DOHH2 (cell line): ENCODE data around the gene RND2.

Experiments
- H3F3A ChIP-seq: fragments of 200-600 bp; sonication (generic), shearing (Covaris generic); 2 replicates; pipeline ENCODE4 v1.6.0; 2016; ENCODE audit warnings: antibody characterized with exemption, mild to moderate bottlenecking; ENCODE audit not compliant: control insufficient read depth, insufficient read depth
- H3K27ac ChIP-seq: fragments of 200-600 bp; sonication (generic); 2 replicates; pipeline ENCODE4 v1.5.1; 2014; ENCODE audit warnings: low read depth, mild to moderate bottlenecking, low read length, moderate library complexity
- H3K27me3 ChIP-seq: fragments of 200-600 bp; sonication (generic); 2 replicates; pipeline ENCODE4 v1.6.1; 2014; ENCODE audit warnings: mild to moderate bottlenecking, low read length, mixed read lengths; ENCODE audit not compliant: control insufficient read depth
- H3K36me3 ChIP-seq: fragments of 200-600 bp; sonication (generic); 2 replicates; pipeline ENCODE4 v1.6.1; 2014; ENCODE audit warnings: mild to moderate bottlenecking, low read length, moderate library complexity, mixed read lengths; ENCODE audit not compliant: control insufficient read depth
- H3K4me1 ChIP-seq: fragments of 200-600 bp; sonication (generic); 2 replicates; pipeline ENCODE4 v1.6.1; 2014; ENCODE audit warnings: mild to moderate bottlenecking, low read length, mixed read lengths; ENCODE audit not compliant: control insufficient read depth
- H3K4me2 ChIP-seq: fragments of 200-600 bp; sonication (generic); 2 replicates; pipeline ENCODE4 v1.6.0; 2014; ENCODE audit warnings: mild to moderate bottlenecking, low read length, moderate library complexity
- H3K4me3 ChIP-seq: fragments of 200-600 bp; sonication (generic); 2 replicates; pipeline ENCODE4 v1.5.1; 2014; ENCODE audit warnings: mild to moderate bottlenecking, low read length, mixed read lengths
- H3K79me2 ChIP-seq: fragments of 200-600 bp; sonication (generic); 2 replicates; pipeline ENCODE4 v1.6.1; 2014; ENCODE audit warnings: mild to moderate bottlenecking, low read length, mixed read lengths; ENCODE audit not compliant: control insufficient read depth
- H3K9me2 ChIP-seq: fragments of 200-600 bp; sonication (generic); replicated peaks from 2 replicates; pipeline ENCODE4 v1.6.1; 2014; ENCODE audit warnings: mild to moderate bottlenecking, low read length, mixed read lengths; ENCODE audit not compliant: control insufficient read depth
- H3K9me3 ChIP-seq: fragments of 200-600 bp; sonication (generic); 2 replicates; pipeline ENCODE4 v1.6.1; 2014; ENCODE audit warnings: antibody characterized with exemption, low read length, mixed read lengths; ENCODE audit not compliant: control insufficient read depth, insufficient read depth
- H4K20me1 ChIP-seq: fragments of 200-600 bp; sonication (generic); 2 replicates; pipeline ENCODE4 v1.6.0; 2014; ENCODE audit warnings: low read depth, mild to moderate bottlenecking, antibody characterized with exemption, low read length, moderate library complexity; ENCODE audit not compliant: control insufficient read depth, insufficient read depth
- EZH2phosphoT487 ChIP-seq: fragments of 200-600 bp; sonication (generic); IDR thresholded peaks from 2 replicates; pipeline ENCODE4 v1.6.1; 2017; ENCODE audit warnings: borderline replicate concordance, mild to moderate bottlenecking, antibody characterized with exemption, low read length, moderate library complexity, mixed read lengths
- TF ChIP-seq, protein P1 (sequence below): fragments of 200-600 bp; sonication (generic); IDR thresholded peaks from one replicate; pipeline ENCODE4 v1.5.1; 2014; ENCODE audit warnings: antibody characterized with exemption, mild to moderate bottlenecking, low read depth, low read length; ENCODE audit not compliant: poor library complexity, severe bottlenecking

RND2 gene

DNA sequence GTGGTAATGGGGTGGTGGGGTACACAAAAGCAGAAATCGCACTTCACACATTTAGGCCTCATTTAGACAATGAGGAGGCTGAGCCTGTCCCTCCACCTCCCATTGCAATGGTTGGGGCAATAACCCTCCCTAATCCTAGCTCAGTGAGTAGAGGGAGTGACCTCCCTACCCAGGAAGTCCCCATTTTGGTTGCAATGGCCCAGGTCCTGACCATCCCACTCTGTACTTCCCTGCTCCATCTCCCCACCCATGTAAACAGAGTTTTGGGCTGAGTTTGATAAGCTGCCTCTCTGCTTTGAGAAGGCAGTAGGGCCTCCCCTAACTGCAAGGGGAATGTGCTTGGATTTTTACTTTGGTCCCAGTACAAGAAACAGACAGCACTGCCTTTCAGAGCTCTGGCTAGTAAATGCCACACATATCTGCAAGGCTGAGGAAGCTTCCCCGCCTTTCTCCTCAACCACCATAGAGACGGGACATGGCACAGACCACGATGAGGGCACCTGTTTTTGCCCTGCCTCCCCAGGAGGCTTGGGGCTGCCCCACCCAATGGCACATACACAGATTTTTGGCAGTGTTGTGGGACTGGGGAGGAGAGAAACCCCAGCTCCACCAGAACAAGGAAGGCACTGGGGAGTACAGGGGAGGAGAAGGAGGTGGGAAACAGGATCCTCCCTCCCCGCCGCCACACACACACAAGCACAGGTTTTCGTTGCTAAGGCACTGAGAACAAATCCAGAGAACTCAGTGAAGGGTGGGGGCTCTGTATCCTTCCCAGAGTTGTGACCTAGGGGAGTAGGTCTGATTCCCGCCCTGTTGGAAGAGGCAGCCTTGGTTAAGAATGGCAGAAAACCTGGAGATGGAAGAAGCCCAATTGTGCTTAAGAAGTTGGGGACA lies 10.1 kb upstream of the RND2 start:
- Histone ChIP-seq H3K9me3 (no peaks in the 10 kb centered on the region), H3K27me3 (no peaks in the 10 kb centered on the region), H3K9me2 (no peaks in the 10 kb centered on the region), H4K20me1 (no peaks in the 10 kb centered on the region), H3K79me2 (no peaks in the 10 kb centered on the region), H3K4me3 (no peak overlapping the region), H3K4me1 (no peaks in the 10 kb centered on the region), H3K36me3 (no peaks in the 10 kb centered on the region), H3F3A (no peaks in the 10 kb centered on the region; the same call in 1 of the 2 replicates), H3K27ac (no peak overlapping the region), H3K4me2 (no peak overlapping the region)
- TF ChIP-seq EZH2phosphoT487: no peak
- TF ChIP-seq, protein P1, sequence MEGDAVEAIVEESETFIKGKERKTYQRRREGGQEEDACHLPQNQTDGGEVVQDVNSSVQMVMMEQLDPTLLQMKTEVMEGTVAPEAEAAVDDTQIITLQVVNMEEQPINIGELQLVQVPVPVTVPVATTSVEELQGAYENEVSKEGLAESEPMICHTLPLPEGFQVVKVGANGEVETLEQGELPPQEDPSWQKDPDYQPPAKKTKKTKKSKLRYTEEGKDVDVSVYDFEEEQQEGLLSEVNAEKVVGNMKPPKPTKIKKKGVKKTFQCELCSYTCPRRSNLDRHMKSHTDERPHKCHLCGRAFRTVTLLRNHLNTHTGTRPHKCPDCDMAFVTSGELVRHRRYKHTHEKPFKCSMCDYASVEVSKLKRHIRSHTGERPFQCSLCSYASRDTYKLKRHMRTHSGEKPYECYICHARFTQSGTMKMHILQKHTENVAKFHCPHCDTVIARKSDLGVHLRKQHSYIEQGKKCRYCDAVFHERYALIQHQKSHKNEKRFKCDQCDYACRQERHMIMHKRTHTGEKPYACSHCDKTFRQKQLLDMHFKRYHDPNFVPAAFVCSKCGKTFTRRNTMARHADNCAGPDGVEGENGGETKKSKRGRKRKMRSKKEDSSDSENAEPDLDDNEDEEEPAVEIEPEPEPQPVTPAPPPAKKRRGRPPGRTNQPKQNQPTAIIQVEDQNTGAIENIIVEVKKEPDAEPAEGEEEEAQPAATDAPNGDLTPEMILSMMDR: no peak

DNA sequence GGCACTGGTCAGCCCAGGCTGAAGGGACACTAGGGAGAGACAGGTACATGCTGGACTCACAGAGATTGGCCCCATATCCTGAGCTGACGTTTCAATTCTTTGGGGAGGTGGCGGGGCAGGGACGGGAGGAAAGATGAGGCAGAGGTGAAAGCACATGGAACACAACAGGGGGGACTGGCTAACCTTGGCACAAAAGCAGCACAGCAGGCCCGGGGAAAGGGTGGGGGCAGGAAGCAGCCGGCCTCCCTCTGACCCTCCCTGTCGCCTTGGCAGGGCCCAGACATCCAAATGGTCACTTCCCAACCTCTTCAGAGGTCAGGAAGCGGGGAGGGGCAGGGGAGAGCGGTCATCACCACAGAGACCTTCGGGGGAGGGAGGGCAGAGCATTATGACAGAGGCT lies 9.5 kb upstream of the RND2 start:
- H3K4me3 ChIP-seq: no peak overlapping the region
- no peaks in the 10 kb centered on the region for H3K79me2 ChIP-seq
- H3K9me2 ChIP-seq: no peaks in the 10 kb centered on the region
- TF ChIP-seq, protein P1: no peak
- TF ChIP-seq EZH2phosphoT487: no peak
- no peaks in the 10 kb centered on the region for H3K36me3 ChIP-seq
- no peak overlapping the region for H3K27ac ChIP-seq
- no peaks in the 10 kb centered on the region; the same call in 1 of the 2 replicates for H3F3A ChIP-seq
- H3K9me3 ChIP-seq: no peaks in the 10 kb centered on the region
- no peaks in the 10 kb centered on the region for H4K20me1 ChIP-seq
- no peak overlapping the region for H3K4me2 ChIP-seq
- no peaks in the 10 kb centered on the region for H3K4me1 ChIP-seq
- H3K27me3 ChIP-seq: no peaks in the 10 kb centered on the region

DNA sequence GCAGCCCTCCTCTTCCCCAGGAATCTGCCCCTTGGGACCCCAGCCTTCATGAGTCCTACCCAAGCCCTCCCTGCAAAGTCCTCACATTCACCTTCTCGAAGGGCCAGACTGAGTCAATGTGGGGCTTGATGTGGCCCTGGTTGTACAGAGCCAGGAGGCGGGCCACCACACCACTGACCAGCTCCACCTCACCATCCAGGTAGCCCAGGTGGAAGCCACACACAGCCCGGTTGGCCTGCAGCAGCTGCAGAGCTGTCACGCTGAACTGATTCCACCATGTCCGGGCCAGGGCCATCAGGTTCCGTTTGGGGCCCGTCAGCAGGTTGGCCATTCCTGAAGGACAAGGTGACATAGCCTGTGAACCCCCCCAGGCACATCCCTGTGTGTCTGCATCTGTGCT lies 8.8 kb upstream of the RND2 start:
- Histone ChIP-seq H3K36me3 (no peaks in the 10 kb centered on the region), H3K9me3 (no peaks in the 10 kb centered on the region)

More for the DNA sequence above, 8.8 kb upstream of the RND2 start:
- no peaks in the 10 kb centered on the region for H3K27me3 ChIP-seq
- no peaks in the 10 kb centered on the region for H3K9me2 ChIP-seq
- TF ChIP-seq, protein P1: no peak
- TF ChIP-seq EZH2phosphoT487: no peak
- no peak overlapping the region for H3K27ac ChIP-seq
- no peak overlapping the region for H3K4me3 ChIP-seq
- no peak overlapping the region for H3K4me2 ChIP-seq
- H3K4me1 ChIP-seq: peaks cover 4% of the 10 kb centered on the region
- no peaks in the 10 kb centered on the region; the same call in 1 of the 2 replicates for H3F3A ChIP-seq
- no peaks in the 10 kb centered on the region for H4K20me1 ChIP-seq
- no peaks in the 10 kb centered on the region for H3K79me2 ChIP-seq
